Suprapubic skin (tissue), 4 donors: ENCODE results near the gene PIGB. TPM values are rescaled to one million over a fixed set of nuclear protein-coding genes. Genes with fewer than 3 reads are reported as not detected.
A peak's percentile ranks its signal among the peaks of the same experiment; 100 is the strongest.
"Not testable (repeated sequence)": the region's sequence is repeated elsewhere in the genome, so short reads cannot be mapped to it uniquely, and the experiment has no call there.

ENCODE experiments used
- DNase-seq, 2 donors: peaks; one replicate each; pipeline ENCODE4 v3.0.0-alpha.2; 2019; ENCODE audit warnings: low spot score in 2 of 2
- H3K27ac ChIP-seq: fragments of 200-600 bp; sonication (generic); one replicate; pipeline ENCODE4 v1.5.1; 2019
- H3K27me3 ChIP-seq: fragments of 200-600 bp; sonication (generic); one replicate; pipeline ENCODE4 v1.5.1; 2019
- H3K36me3 ChIP-seq: fragments of 200-600 bp; sonication (generic); one replicate; pipeline ENCODE4 v1.5.1; 2019
- H3K4me1 ChIP-seq: fragments of 200-600 bp; sonication (generic); one replicate; pipeline ENCODE4 v1.5.1; 2019
- H3K4me3 ChIP-seq: fragments of 200-600 bp; sonication (generic); one replicate; pipeline ENCODE4 v1.5.1; 2019; ENCODE audit warnings: mild to moderate bottlenecking
- H3K9me3 ChIP-seq: fragments of 200-600 bp; sonication (generic); one replicate; pipeline ENCODE4 v1.5.1; 2019
- CTCF ChIP-seq, 2 donors: fragments of 200-600 bp in 1 of 2; fragments of 450-650 bp in 1 of 2; sonication (generic) in 1 of 2; IDR thresholded peaks; one replicate each; pipeline ENCODE4 v1.5.1; 2016 to 2019; ENCODE audit warnings: antibody characterized with exemption in 2 of 2, mild to moderate bottlenecking in 1 of 2, moderate library complexity in 1 of 2
- EP300 ChIP-seq: sonication (generic); formaldehyde crosslinking; IDR thresholded peaks from one replicate; pipeline ENCODE4 v1.6.1; 2017; ENCODE audit warnings: antibody characterized with exemption
- POLR2A ChIP-seq, 2 donors: fragments of 450-650 bp; IDR thresholded peaks; one replicate each; pipeline ENCODE4 v1.6.1; 2017; ENCODE audit warnings: antibody characterized with exemption in 2 of 2, mild to moderate bottlenecking in 2 of 2, moderate library complexity in 2 of 2
- POLR2AphosphoS5 ChIP-seq, 3 donors: sonication (generic); formaldehyde crosslinking; IDR thresholded peaks; one replicate each; pipeline ENCODE4 v1.6.1; 2017; ENCODE audit warnings: antibody characterized with exemption in 3 of 3
- WGBS: methylation state at CpG from one replicate; pipeline ENCODE4 v1.1.5; 2018; 5-methylcytosine and 5-hydroxymethylcytosine counted together
- total RNA-seq, 4 donors: library from RNA; depleted of rRNA; stranded (reverse); fragments of >200 nt; gene quantifications; one replicate each; pipeline ENCODE4 v1.1.0, GENCODE V29; 2016

Gene PIGB
- total RNA-seq, 4 donors from 2014 or later: 6.7 to 13.2 (median 9.9) TPM

GRCh38 chr15:55289746-55290527, 29.1 kb upstream of the PIGB start, which contains the start of gene RAB27A:
TSS of gene RAB27A (minus strand) at chr15:55289813. CDS start at chr15:55234934, 54,879 bp downstream.
- Histone ChIP-seq H3K4me1 (peaks cover 18% of the 10 kb centered on the region), H3K4me3 (peak within 1 kb of the TSS; percentile 77), H3K27me3 (no peaks in the 10 kb centered on the region), H3K9me3 (no peaks in the 10 kb centered on the region), H3K36me3 (no peaks in the 10 kb centered on the region), H3K27ac (peak within 1 kb of the TSS; percentile 82)
- under 1% methylated on average over 54 of the region's 69 CpGs for WGBS
- no peak for TF ChIP-seq POLR2A (IDR thresholded peaks at IDR 0.05)
- TF ChIP-seq POLR2AphosphoS5 (IDR thresholded peaks at IDR 0.05): no peak
- TF ChIP-seq EP300: no peak
- DNase-seq: peak; percentile 84 to 88

- no peak for TF ChIP-seq EP300
- peak in 1 of 3 donors; percentile 5 for TF ChIP-seq POLR2AphosphoS5 (IDR thresholded peaks at IDR 0.05)
- TF ChIP-seq CTCF (IDR thresholded peaks at IDR 0.05): peak; percentile 83 to 89
- no peaks in the 10 kb centered on the region for H3K36me3 ChIP-seq
- H3K4me3 ChIP-seq: peak overlapping the region; percentile 77
- H3K9me3 ChIP-seq: no peaks in the 10 kb centered on the region
- peak overlapping the region; percentile 82 for H3K27ac ChIP-seq
- peaks cover 18% of the 10 kb centered on the region for H3K4me1 ChIP-seq
- no peaks in the 10 kb centered on the region for H3K27me3 ChIP-seq
- DNase-seq: peak; percentile 90 to 92
- WGBS: 20% methylated on average over 17 of the region's 17 CpGs
Observed at GRCh38 chr15:55290528-55291057, 28.4 kb upstream of the PIGB start.

GRCh38 chr15:55297315-55297714, 21.7 kb upstream of the PIGB start:
- Histone ChIP-seq H3K27me3 (no peaks in the 10 kb centered on the region), H3K27ac (no peak overlapping the region), H3K4me1 (no peaks in the 10 kb centered on the region), H3K36me3 (no peaks in the 10 kb centered on the region), H3K9me3 (no peaks in the 10 kb centered on the region), H3K4me3 (no peak overlapping the region)
- DNase-seq: no peak
- no peak for TF ChIP-seq EP300
- no peak for TF ChIP-seq CTCF (IDR thresholded peaks at IDR 0.05)
- no peak for TF ChIP-seq POLR2A (IDR thresholded peaks at IDR 0.05)
- no peak for TF ChIP-seq POLR2AphosphoS5 (IDR thresholded peaks at IDR 0.05)

GRCh38 chr15:55302801-55303200, 16.2 kb upstream of the PIGB start:
- WGBS: no CpG with 5 or more reads among the region's 32 CpGs
- not testable (repeated sequence) for H3K4me1 ChIP-seq, DNase-seq, H3K4me3 ChIP-seq, H3K9me3 ChIP-seq, H3K27ac ChIP-seq, H3K27me3 ChIP-seq
- H3K36me3 ChIP-seq: peaks cover 17% of the 10 kb centered on the region

- DNase-seq: no peak
- Histone ChIP-seq H3K4me1 (peaks cover 30% of the 10 kb centered on the region), H3K27me3 (no peaks in the 10 kb centered on the region), H3K4me3 (peak overlapping the region; percentile 90), H3K27ac (peak overlapping the region; percentile 92), H3K36me3 (no peaks in the 10 kb centered on the region), H3K9me3 (no peaks in the 10 kb centered on the region)
- WGBS: 51% methylated on average over 4 of the region's 4 CpGs
- no peak for TF ChIP-seq EP300
- no peak for TF ChIP-seq CTCF (IDR thresholded peaks at IDR 0.05)
- TF ChIP-seq POLR2A (IDR thresholded peaks at IDR 0.05): no peak
Observed at GRCh38 chr15:55319537-55320237, 665 bp downstream of the PIGB start.

GRCh38 chr15:55320238-55320550, 1.2 kb downstream of the PIGB start:
- Histone ChIP-seq H3K9me3 (no peaks in the 10 kb centered on the region), H3K4me1 (peaks cover 30% of the 10 kb centered on the region), H3K27me3 (no peaks in the 10 kb centered on the region), H3K36me3 (no peaks in the 10 kb centered on the region), H3K27ac (no peak overlapping the region), H3K4me3 (peak overlapping the region; percentile 90)
- no peak for TF ChIP-seq POLR2A (IDR thresholded peaks at IDR 0.05)
- no peak for TF ChIP-seq EP300
- no peak for TF ChIP-seq CTCF (IDR thresholded peaks at IDR 0.05)
- no peak for TF ChIP-seq POLR2AphosphoS5 (IDR thresholded peaks at IDR 0.05)
- DNase-seq: no peak
- WGBS: 35% methylated on average over 2 of the region's 2 CpGs
